Keratinocyte (primary cell): ENCODE data around the gene CDH15. TPM values are rescaled to one million over a fixed set of nuclear protein-coding genes. Genes with fewer than 3 reads are reported as not detected.

Experiments used
- DNase-seq: peaks from one replicate; pipeline ENCODE4 v3.0.0-alpha.2; 2011; ENCODE audit warnings: low read depth, missing footprints, low spot score
- FAIRE-seq: peaks from 2 replicates; lab custom pipeline; 2011; peaks lifted over from hg19 to GRCh38; lab: Jason Lieb, UNC
- H2AFZ ChIP-seq: 2 replicates; pipeline ENCODE4 v1.6.0; 2012; ENCODE audit warnings: low read length, control low read depth, inconsistent platforms; ENCODE audit not compliant: control insufficient read depth
- H3K27ac ChIP-seq: 2 replicates; pipeline ENCODE4 v1.5.1; 2011; ENCODE audit warnings: low read length; ENCODE audit not compliant: control insufficient read depth, insufficient read depth
- H3K27me3 ChIP-seq: 3 replicates; pipeline ENCODE4 v1.6.0; 2011; ENCODE audit warnings: low read length; ENCODE audit not compliant: control insufficient read depth, insufficient read depth; ENCODE audit errors: extremely low read depth
- H3K36me3 ChIP-seq, 2 experiments: 2 replicates in 1 of 2; 3 replicates in 1 of 2; pipeline ENCODE4 v1.5.1; 2011; ENCODE audit warnings: low read length in 2 of 2, mild to moderate bottlenecking in 1 of 2; ENCODE audit not compliant: control insufficient read depth in 2 of 2, insufficient read depth in 2 of 2; ENCODE audit errors: extremely low read depth in 1 of 2
- H3K4me1 ChIP-seq: 3 replicates; pipeline ENCODE4 v1.5.1; 2011; ENCODE audit warnings: low read length; ENCODE audit not compliant: control insufficient read depth, insufficient read depth; ENCODE audit errors: extremely low read depth
- H3K4me2 ChIP-seq: 3 replicates; pipeline ENCODE4 v1.6.0; 2011; ENCODE audit warnings: low read depth, low read length; ENCODE audit not compliant: control insufficient read depth, insufficient read depth; ENCODE audit errors: extremely low read depth
- H3K4me3 ChIP-seq, 3 experiments: fragments of 200-600 bp in 1 of 3; sonication (generic) in 1 of 3; 2 replicates in 2 of 3; 3 replicates in 1 of 3; pipeline ENCODE4 v1.5.1; 2011 to 2016; ENCODE audit warnings: low read length in 3 of 3, mild to moderate bottlenecking in 3 of 3, control low read depth in 2 of 3, inconsistent platforms in 1 of 3, low read depth in 1 of 3, mixed read lengths in 1 of 3, mixed run types in 1 of 3, moderate library complexity in 1 of 3; ENCODE audit not compliant: control insufficient read depth in 2 of 3, insufficient read depth in 2 of 3; ENCODE audit errors: extremely low read depth in 1 of 3
- H3K79me2 ChIP-seq: 2 replicates; pipeline ENCODE4 v1.6.0; 2012; ENCODE audit warnings: low read length; ENCODE audit not compliant: control insufficient read depth, insufficient read depth
- H3K9ac ChIP-seq: 3 replicates; pipeline ENCODE4 v1.6.0; 2011; ENCODE audit warnings: low read length; ENCODE audit not compliant: control insufficient read depth, insufficient read depth; ENCODE audit errors: extremely low read depth
- H3K9me1 ChIP-seq: 3 replicates; pipeline ENCODE4 v1.6.0; 2011; ENCODE audit warnings: low read length; ENCODE audit not compliant: control insufficient read depth, insufficient read depth; ENCODE audit errors: extremely low read depth
- H3K9me3 ChIP-seq: 2 replicates; pipeline ENCODE4 v1.5.1; 2012; ENCODE audit warnings: low read depth, low read length; ENCODE audit not compliant: control insufficient read depth
- H4K20me1 ChIP-seq: 3 replicates; pipeline ENCODE4 v1.6.0; 2011; ENCODE audit warnings: low read length; ENCODE audit not compliant: control insufficient read depth, insufficient read depth; ENCODE audit errors: extremely low read depth
- CTCF ChIP-seq, 3 experiments: IDR thresholded peaks in 1 of 3; conservative IDR thresholded peaks in 1 of 3; optimal IDR thresholded peaks in 1 of 3; 2 replicates in 2 of 3; 3 replicates in 1 of 3; pipeline versions ENCODE3 to v1.5.1; 2011; ENCODE audit warnings: low read length in 3 of 3, mild to moderate bottlenecking in 3 of 3, moderate library complexity in 2 of 3, control low read depth in 1 of 3, inconsistent platforms in 1 of 3; ENCODE audit not compliant: insufficient read depth in 2 of 3; ENCODE audit errors: extremely low read depth in 1 of 3
- EZH2 ChIP-seq: IDR thresholded peaks from one replicate; pipeline ENCODE4 v1.6.1; 2012; ENCODE audit warnings: inconsistent platforms, mild to moderate bottlenecking, low read length, moderate library complexity
- dilution Hi-C: fragments of 300-500 bp; cut with MboI; formaldehyde crosslinking; loops from one replicate; pipeline ENCODE4 v1.7.0; 2020; ENCODE audit warnings: low sequenced_read_pairs; ENCODE audit not compliant: extremely low pct_ligation_motif_present
- polyA plus RNA-seq, 5 experiments: library from polyadenylated mRNA; depleted of rRNA in 3 of 5; stranded (reverse) in 3 of 5; stranded (forward) in 1 of 5; unstranded in 1 of 5; fragments of >200 nt; gene quantifications; 1 replicate in 1 of 5; 2 replicates in 3 of 5; 3 replicates in 1 of 5; pipeline versions ENCODE4 v1.2.1 to v1.2.3, GENCODE V29; 2011 to 2012; ENCODE audit warnings: missing spikeins in 2 of 5, low read depth in 1 of 5, low replicate concordance in 1 of 5

The CDH15 gene
- polyA plus RNA-seq, 1 donor (not counting 4 experiments of a cell fraction or from before 2014, with no cell fraction given) = not detected

- H2AFZ ChIP-seq = no peak overlapping the region
- H4K20me1 ChIP-seq = no peaks in the 10 kb centered on the region
- no peaks in the 10 kb centered on the region for H3K79me2 ChIP-seq
- H3K27ac ChIP-seq = no peak overlapping the region
- DNase-seq = no peak
- H3K36me3 ChIP-seq = peaks cover 3 to 5% of the 10 kb centered on the region in 2 experiments
- no peak for TF ChIP-seq EZH2
- no peak for TF ChIP-seq CTCF (optimal IDR thresholded peaks at IDR 0.05 in 1 of 3, IDR thresholded peaks at IDR 0.05 in 1 of 3, conservative IDR thresholded peaks at IDR 0.05 in 1 of 3; ENCODE audit: extremely low read depth in 1 of 3, insufficient read depth in 2 of 3, low read length in 3 of 3)
- no peak overlapping the region for H3K9ac ChIP-seq
- dilution Hi-C loops = no loop called here
- no peak overlapping the region for H3K4me2 ChIP-seq
- peaks cover under 1% of the 10 kb centered on the region for H3K9me3 ChIP-seq
- H3K9me1 ChIP-seq = no peaks in the 10 kb centered on the region
- no peak for FAIRE-seq
- no peaks in the 10 kb centered on the region for H3K4me1 ChIP-seq
- no peaks in the 10 kb centered on the region for H3K27me3 ChIP-seq
- no peak overlapping the region for H3K4me3 ChIP-seq
Measured at GRCh38 chr16:89143201-89143741, 28.3 kb upstream of the CDH15 start.

DNA sequence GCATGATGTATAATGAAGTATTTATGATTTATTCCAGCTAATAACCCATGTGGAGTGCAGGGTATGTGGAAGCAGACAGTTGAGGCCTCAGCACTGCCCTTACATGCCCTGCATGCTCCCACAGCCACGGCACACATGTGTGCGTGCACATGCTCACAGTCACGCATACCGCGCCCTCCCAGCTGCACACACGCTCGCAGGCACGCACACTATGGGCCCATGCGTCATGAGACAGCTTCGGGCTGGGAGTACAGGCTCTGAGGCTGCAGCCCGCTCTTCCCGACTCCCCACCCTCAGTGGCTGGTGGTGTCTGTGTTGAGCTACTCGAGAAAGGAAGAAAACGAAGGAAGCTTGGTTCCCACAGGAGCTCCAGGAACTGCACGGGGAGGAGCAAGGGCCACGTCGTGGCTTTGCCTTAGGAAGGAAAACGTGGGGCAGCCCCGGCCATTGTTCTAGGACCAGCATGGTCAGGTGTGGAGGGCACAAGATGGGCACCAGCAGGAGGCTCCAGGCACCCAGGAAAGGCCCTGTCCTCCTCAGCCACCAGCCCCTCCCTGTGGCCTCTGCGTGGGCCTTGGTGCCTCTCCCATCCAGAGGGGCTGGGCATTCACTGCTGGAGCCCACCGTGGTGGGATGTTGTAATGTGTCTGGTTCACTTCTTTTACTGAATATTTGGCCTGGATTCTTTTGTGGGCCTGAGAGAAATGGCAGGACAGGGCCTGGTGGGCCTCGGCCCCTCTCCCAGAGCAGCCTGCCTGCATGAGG is 27.5 kb upstream of the CDH15 start:
- no peaks in the 10 kb centered on the region for H3K27me3 ChIP-seq
- H3K9ac ChIP-seq = no peak overlapping the region
- H4K20me1 ChIP-seq = no peaks in the 10 kb centered on the region
- H3K9me3 ChIP-seq = peaks cover 3% of the 10 kb centered on the region
- no peak overlapping the region for H3K4me2 ChIP-seq
- DNase-seq (no peak), FAIRE-seq (no peak)
- no peaks in the 10 kb centered on the region for H3K79me2 ChIP-seq
- H3K36me3 ChIP-seq = peaks cover 3 to 8% of the 10 kb centered on the region in 2 experiments
- TF ChIP-seq EZH2 (no peak), CTCF (optimal IDR thresholded peaks at IDR 0.05 in 1 of 3, IDR thresholded peaks at IDR 0.05 in 1 of 3, conservative IDR thresholded peaks at IDR 0.05 in 1 of 3; ENCODE audit: extremely low read depth in 1 of 3, insufficient read depth in 2 of 3, low read length in 3 of 3) (no peak)
- H3K27ac ChIP-seq = no peak overlapping the region
- H3K4me3 ChIP-seq = no peak overlapping the region
- dilution Hi-C loops = no loop called here
- H2AFZ ChIP-seq = no peak overlapping the region
- H3K9me1 ChIP-seq = no peaks in the 10 kb centered on the region
- no peaks in the 10 kb centered on the region for H3K4me1 ChIP-seq
